ENCODE data around the gene TFE3.

The TFE3 gene

GRCh38 chrX:49059201-49059600 lies 16.0 kb upstream of the TFE3 start:
- Histone ChIP-seq H3K36me3 (ENCODE audit: control insufficient read depth in 1 of 2, insufficient read depth in 2 of 2, low read length in 2 of 2) (peaks cover 0 to 4% of the 10 kb centered on the region in 2 donors), H3K9me3 (ENCODE audit: control insufficient read depth in 1 of 2, low read length in 2 of 2) (no peaks in the 10 kb centered on the region), H3K27me3 (ENCODE audit: low read depth, low read length) (no peaks in the 10 kb centered on the region), H3K4me1 (ENCODE audit: control insufficient read depth in 1 of 2, insufficient read depth in 2 of 2, low read length in 2 of 2) (peaks cover 0 to 5% of the 10 kb centered on the region in 2 donors), H3K27ac (ENCODE audit: low read length) (peak overlapping the region; percentile 51), H3K4me3 (ENCODE audit: low read depth in 1 of 2, low read length in 2 of 2) (peak overlapping the region in 1 of 2 donors; percentile 48)

- H3K27me3 ChIP-seq (ENCODE audit: low read depth, low read length) = no peaks in the 10 kb centered on the region
- peaks cover 0 to 4% of the 10 kb centered on the region in 2 donors for H3K36me3 ChIP-seq (ENCODE audit: control insufficient read depth in 1 of 2, insufficient read depth in 2 of 2, low read length in 2 of 2)
- peak within 1 kb of the TSS in 1 of 2 donors; percentile 48 for H3K4me3 ChIP-seq (ENCODE audit: low read depth in 1 of 2, low read length in 2 of 2)
- no peaks in the 10 kb centered on the region for H3K9me3 ChIP-seq (ENCODE audit: control insufficient read depth in 1 of 2, low read length in 2 of 2)
- H3K4me1 ChIP-seq (ENCODE audit: control insufficient read depth in 1 of 2, insufficient read depth in 2 of 2, low read length in 2 of 2) = peaks cover 0 to 5% of the 10 kb centered on the region in 2 donors
- H3K27ac ChIP-seq (ENCODE audit: low read length) = peak within 1 kb of the TSS; percentile 51
Measured at GRCh38 chrX:49058794-49059193, 15.6 kb upstream of the TFE3 start, which contains the start of gene CCDC120. CCDC120 (plus strand) TSS chrX:49058999; CDS start chrX:49062042, 3,043 bp downstream.

GRCh38 chrX:49054073-49054762 lies 11.1 kb upstream of the TFE3 start:
- H3K27ac ChIP-seq (ENCODE audit: low read length) = peak overlapping the region; percentile 63
- no peaks in the 10 kb centered on the region for H3K9me3 ChIP-seq (ENCODE audit: control insufficient read depth in 1 of 2, low read length in 2 of 2)
- no peaks in the 10 kb centered on the region for H3K27me3 ChIP-seq (ENCODE audit: low read depth, low read length)
- H3K4me1 ChIP-seq (ENCODE audit: control insufficient read depth in 1 of 2, insufficient read depth in 2 of 2, low read length in 2 of 2) = peaks cover 0 to 5% of the 10 kb centered on the region in 2 donors
- no peaks in the 10 kb centered on the region for H3K36me3 ChIP-seq (ENCODE audit: control insufficient read depth in 1 of 2, insufficient read depth in 2 of 2, low read length in 2 of 2)
- H3K4me3 ChIP-seq (ENCODE audit: low read depth in 1 of 2, low read length in 2 of 2) = peak overlapping the region; percentile 39 to 61

GRCh38 chrX:49053223-49054072 lies 10.3 kb upstream of the TFE3 start:
- Histone ChIP-seq H3K36me3 (ENCODE audit: control insufficient read depth in 1 of 2, insufficient read depth in 2 of 2, low read length in 2 of 2) (no peaks in the 10 kb centered on the region), H3K27me3 (ENCODE audit: low read depth, low read length) (no peaks in the 10 kb centered on the region), H3K4me3 (ENCODE audit: low read depth in 1 of 2, low read length in 2 of 2) (peak overlapping the region; percentile 39 to 61), H3K9me3 (ENCODE audit: control insufficient read depth in 1 of 2, low read length in 2 of 2) (no peaks in the 10 kb centered on the region), H3K27ac (ENCODE audit: low read length) (peak overlapping the region; percentile 63), H3K4me1 (ENCODE audit: control insufficient read depth in 1 of 2, insufficient read depth in 2 of 2, low read length in 2 of 2) (peaks cover 0 to 2% of the 10 kb centered on the region in 2 donors)

- Histone ChIP-seq H3K36me3 (ENCODE audit: control insufficient read depth in 1 of 2, insufficient read depth in 2 of 2, low read length in 2 of 2) (peaks cover 6 to 13% of the 10 kb centered on the region in 2 donors), H3K27ac (ENCODE audit: low read length) (peak overlapping the region; percentile 58), H3K9me3 (ENCODE audit: control insufficient read depth in 1 of 2, low read length in 2 of 2) (no peaks in the 10 kb centered on the region), H3K27me3 (ENCODE audit: low read depth, low read length) (no peaks in the 10 kb centered on the region), H3K4me1 (ENCODE audit: control insufficient read depth in 1 of 2, insufficient read depth in 2 of 2, low read length in 2 of 2) (peaks cover 5 to 14% of the 10 kb centered on the region in 2 donors), H3K4me3 (ENCODE audit: low read depth in 1 of 2, low read length in 2 of 2) (peak overlapping the region in 1 of 2 donors; percentile 19)
Measured at GRCh38 chrX:49043987-49044281, 777 bp upstream of the TFE3 start.

- peaks cover 13 to 25% of the 10 kb centered on the region in 2 donors for H3K36me3 ChIP-seq (ENCODE audit: control insufficient read depth in 1 of 2, insufficient read depth in 2 of 2, low read length in 2 of 2)
- H3K4me1 ChIP-seq (ENCODE audit: control insufficient read depth in 1 of 2, insufficient read depth in 2 of 2, low read length in 2 of 2) = peaks cover 5 to 20% of the 10 kb centered on the region in 2 donors
- peak overlapping the region; percentile 73 to 84 for H3K4me3 ChIP-seq (ENCODE audit: low read depth in 1 of 2, low read length in 2 of 2)
- H3K27me3 ChIP-seq (ENCODE audit: low read depth, low read length) = no peaks in the 10 kb centered on the region
- H3K9me3 ChIP-seq (ENCODE audit: control insufficient read depth in 1 of 2, low read length in 2 of 2) = no peaks in the 10 kb centered on the region
- peak overlapping the region; percentile 97 for H3K27ac ChIP-seq (ENCODE audit: low read length)
Measured at GRCh38 chrX:49042581-49043219, 457 bp downstream of the TFE3 start.

- peaks cover 15 to 32% of the 10 kb centered on the region in 2 donors for H3K36me3 ChIP-seq (ENCODE audit: control insufficient read depth in 1 of 2, insufficient read depth in 2 of 2, low read length in 2 of 2)
- H3K27ac ChIP-seq (ENCODE audit: low read length) = peak overlapping the region; percentile 97
- H3K4me3 ChIP-seq (ENCODE audit: low read depth in 1 of 2, low read length in 2 of 2) = peak overlapping the region; percentile 73 to 84
- H3K27me3 ChIP-seq (ENCODE audit: low read depth, low read length) = no peaks in the 10 kb centered on the region
- peaks cover 5 to 20% of the 10 kb centered on the region in 2 donors for H3K4me1 ChIP-seq (ENCODE audit: control insufficient read depth in 1 of 2, insufficient read depth in 2 of 2, low read length in 2 of 2)
- H3K9me3 ChIP-seq (ENCODE audit: control insufficient read depth in 1 of 2, low read length in 2 of 2) = no peaks in the 10 kb centered on the region
Measured at GRCh38 chrX:49041744-49042580, 1.2 kb downstream of the TFE3 start.

- Histone ChIP-seq H3K4me3 (ENCODE audit: low read depth in 1 of 2, low read length in 2 of 2) (peak overlapping the region; percentile 42 to 73), H3K9me3 (ENCODE audit: control insufficient read depth in 1 of 2, low read length in 2 of 2) (no peaks in the 10 kb centered on the region), H3K36me3 (ENCODE audit: control insufficient read depth in 1 of 2, insufficient read depth in 2 of 2, low read length in 2 of 2) (peaks cover 15 to 35% of the 10 kb centered on the region in 2 donors), H3K27me3 (ENCODE audit: low read depth, low read length) (no peaks in the 10 kb centered on the region), H3K4me1 (ENCODE audit: control insufficient read depth in 1 of 2, insufficient read depth in 2 of 2, low read length in 2 of 2) (peaks cover 5 to 20% of the 10 kb centered on the region in 2 donors), H3K27ac (ENCODE audit: low read length) (peak overlapping the region; percentile 85)
Measured at GRCh38 chrX:49040376-49040955, 2.7 kb downstream of the TFE3 start.

GRCh38 chrX:49039598-49040375 lies 3.4 kb downstream of the TFE3 start:
- H3K4me3 ChIP-seq (ENCODE audit: low read depth in 1 of 2, low read length in 2 of 2) = peak overlapping the region; percentile 42 to 73
- H3K27ac ChIP-seq (ENCODE audit: low read length) = peak overlapping the region; percentile 85
- H3K27me3 ChIP-seq (ENCODE audit: low read depth, low read length) = no peaks in the 10 kb centered on the region
- H3K4me1 ChIP-seq (ENCODE audit: control insufficient read depth in 1 of 2, insufficient read depth in 2 of 2, low read length in 2 of 2) = peaks cover 5 to 20% of the 10 kb centered on the region in 2 donors
- H3K9me3 ChIP-seq (ENCODE audit: control insufficient read depth in 1 of 2, low read length in 2 of 2) = no peaks in the 10 kb centered on the region
- peaks cover 15 to 35% of the 10 kb centered on the region in 2 donors for H3K36me3 ChIP-seq (ENCODE audit: control insufficient read depth in 1 of 2, insufficient read depth in 2 of 2, low read length in 2 of 2)
